Endometrial microvascular endothelial cells (primary cell): ENCODE results near the gene TRPT1. TPM values are rescaled to one million over a fixed set of nuclear protein-coding genes. Genes with fewer than 3 reads are reported as not detected.

ENCODE experiments used
- in situ Hi-C: cut with HindIII; loops from 2 replicates; pipeline ENCODE4 v1.10.0; 2017; ENCODE audit warnings: low sequenced_read_pairs, low pct_unique_long_range_greater_than_20kb; ENCODE audit errors: inconsistent ontology term
- total RNA-seq: library from RNA; depleted of rRNA; stranded (reverse); fragments of >200 nt; gene quantifications from one replicate; pipeline ENCODE4 v1.2.3, GENCODE V29; 2015; ENCODE audit errors: inconsistent ontology term

TRPT1 gene
- total RNA-seq: 120 TPM

DNA sequence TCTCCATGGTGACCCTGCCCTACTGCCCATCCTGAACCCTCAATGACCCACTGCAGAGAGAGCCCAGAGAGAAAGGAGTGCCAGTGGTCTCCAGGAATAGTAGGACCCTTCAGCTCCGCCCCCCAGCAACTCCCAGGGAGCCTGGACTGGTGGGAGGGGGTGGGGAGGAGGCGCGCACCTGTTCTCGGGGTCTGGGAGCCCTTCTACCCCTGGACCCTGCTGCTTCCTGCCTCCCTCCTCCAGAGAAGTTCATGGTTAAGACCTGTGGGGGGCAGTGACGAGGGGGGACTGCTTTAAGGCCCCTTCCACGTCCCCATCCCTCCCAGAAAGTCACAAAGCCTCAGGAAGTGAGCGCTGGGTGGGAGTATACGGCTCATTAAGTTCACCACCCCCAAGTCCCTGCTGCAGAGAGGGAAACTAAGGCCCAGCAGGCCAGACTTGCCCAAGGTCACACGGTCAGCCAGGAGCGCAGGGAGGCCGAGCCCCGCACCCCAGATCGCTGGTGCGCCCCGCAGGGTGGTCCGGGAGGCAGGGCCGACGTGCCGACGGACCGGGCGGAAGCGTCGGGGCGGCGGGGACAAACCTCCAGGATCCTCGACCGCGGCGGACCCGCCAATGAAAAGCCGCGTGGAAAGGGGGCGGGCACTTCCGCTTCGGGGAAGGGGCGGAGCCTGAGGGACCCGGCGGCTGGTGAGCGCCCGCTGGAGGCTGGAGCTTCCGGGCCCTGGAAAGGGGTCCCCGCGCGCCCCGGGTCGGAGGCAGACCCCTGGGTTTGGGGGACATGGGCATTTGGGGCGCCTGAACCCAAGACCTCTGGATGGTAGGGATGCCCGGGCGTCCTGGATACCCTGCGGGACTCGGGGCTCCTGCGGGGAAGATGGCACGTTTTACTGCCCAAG lies at the start of gene TRPT1, which contains the start of gene NUDT22:
TSS of gene TRPT1 (minus strand) at position 579 of the 899 bp plus-strand sequence. CDS start at position 253, 326 bp downstream.
TSS of gene NUDT22 (plus strand) at position 667 of the 899 bp plus-strand sequence. CDS start 379 bp downstream, outside the sequence.
- in situ Hi-C loops: no loop called here

DNA sequence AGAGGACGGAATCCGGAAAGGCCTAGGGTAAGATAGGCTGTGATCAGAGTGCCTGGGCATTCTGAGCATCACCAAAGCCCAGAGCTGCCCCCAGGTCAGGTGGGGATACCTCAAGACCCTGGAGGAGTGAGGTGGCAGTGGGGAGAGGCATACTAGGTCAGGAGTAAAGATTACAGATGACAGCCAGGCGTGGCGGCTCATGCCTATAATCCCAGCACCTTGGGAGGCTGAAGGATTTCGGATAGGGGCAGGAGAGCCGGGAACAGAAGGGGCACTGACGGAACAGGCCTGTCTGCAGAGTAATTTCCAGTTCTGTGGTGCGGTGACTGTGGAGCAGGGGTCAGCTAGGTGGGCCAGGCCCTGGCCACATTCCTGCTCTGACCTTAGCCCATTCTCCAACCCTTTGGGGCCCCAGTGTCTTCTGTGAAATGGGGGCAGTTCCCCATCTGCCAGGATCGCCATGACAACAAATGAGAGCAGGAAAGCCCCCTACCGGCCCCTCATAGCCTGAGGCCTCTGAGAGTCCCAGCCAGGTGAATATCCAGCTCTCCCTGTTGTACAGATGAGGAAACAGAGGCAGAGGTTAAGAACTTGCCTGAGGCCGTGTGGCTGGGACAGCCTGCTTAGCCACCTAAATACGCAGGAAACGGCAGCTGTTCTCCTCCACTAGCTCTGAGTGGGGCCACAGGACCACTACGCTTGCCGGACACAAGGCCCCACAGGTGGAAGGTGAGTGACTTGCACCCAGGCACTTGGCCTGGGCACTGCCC lies 49.2 kb upstream of the TRPT1 start:
- in situ Hi-C loops: no loop called here

DNA sequence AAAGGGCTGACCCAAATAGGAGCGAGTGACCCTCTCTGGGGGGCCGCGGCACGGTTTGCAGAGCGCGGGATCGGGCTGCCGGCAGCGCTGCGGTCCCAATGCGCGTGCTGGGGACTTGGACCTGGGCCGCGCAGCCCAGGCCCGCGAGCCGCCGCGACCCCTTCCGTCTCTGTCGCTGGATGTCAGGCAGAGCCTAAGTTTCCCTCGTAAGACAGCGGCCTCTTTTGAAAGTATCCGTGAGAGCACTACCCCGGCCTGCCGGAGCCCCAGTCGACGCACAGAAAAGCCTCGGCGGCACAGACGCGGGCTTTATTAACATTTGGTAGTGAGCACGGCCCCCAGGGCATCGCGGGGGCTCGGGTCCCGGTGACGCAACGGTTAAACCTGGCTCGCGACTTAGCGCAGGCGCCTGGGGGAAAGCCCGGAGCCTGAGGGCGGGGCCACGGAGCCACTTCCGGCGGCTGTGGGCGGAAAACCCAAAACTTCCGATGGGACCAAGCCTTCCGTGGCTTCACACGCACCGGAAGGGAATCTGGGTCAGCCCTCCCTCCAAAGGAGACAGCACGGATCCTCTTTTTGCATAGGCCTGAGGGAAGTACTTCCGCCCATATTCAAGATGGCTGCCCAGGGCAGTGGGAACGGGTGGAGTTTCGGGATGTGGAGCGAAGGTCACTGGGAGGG lies 43.7 kb upstream of the TRPT1 start:
- in situ Hi-C loops: no loop called here

DNA sequence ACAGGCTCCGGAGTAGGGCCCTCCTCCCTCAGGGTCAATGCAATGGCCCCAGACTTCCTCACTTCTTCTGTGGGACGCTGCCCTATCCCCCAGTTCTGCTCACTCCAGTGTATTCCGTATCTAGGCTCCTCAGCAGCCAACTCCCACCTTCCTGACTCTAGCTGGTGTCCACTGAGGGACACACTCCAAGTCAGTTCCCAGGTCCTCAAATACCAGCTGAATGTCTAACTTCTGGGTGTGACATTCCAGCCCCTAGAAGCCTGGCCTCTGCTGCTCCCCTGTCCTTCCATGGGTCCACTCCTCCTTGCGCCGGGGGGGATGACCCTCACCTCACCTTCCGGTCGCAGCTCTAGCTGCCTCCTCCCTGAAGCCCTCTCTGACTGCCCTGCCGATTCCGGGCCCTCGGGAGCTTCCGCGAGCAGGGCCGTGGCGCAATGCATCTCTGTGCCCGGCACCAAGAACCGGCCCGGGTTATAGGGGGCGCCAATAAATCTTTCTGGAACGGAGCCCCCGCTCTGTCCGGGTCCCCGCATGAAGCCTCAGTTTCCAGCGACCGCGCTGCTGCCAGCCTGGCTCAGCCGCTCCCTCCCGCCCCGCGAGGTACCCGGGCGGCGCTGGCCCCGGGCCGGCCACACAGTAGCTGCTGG lies 43.0 kb upstream of the TRPT1 start:
- in situ Hi-C loops: no loop called here

GRCh38 chr11:64268025-64268892 lies 42.3 kb upstream of the TRPT1 start:
- in situ Hi-C loops: no loop called here

DNA sequence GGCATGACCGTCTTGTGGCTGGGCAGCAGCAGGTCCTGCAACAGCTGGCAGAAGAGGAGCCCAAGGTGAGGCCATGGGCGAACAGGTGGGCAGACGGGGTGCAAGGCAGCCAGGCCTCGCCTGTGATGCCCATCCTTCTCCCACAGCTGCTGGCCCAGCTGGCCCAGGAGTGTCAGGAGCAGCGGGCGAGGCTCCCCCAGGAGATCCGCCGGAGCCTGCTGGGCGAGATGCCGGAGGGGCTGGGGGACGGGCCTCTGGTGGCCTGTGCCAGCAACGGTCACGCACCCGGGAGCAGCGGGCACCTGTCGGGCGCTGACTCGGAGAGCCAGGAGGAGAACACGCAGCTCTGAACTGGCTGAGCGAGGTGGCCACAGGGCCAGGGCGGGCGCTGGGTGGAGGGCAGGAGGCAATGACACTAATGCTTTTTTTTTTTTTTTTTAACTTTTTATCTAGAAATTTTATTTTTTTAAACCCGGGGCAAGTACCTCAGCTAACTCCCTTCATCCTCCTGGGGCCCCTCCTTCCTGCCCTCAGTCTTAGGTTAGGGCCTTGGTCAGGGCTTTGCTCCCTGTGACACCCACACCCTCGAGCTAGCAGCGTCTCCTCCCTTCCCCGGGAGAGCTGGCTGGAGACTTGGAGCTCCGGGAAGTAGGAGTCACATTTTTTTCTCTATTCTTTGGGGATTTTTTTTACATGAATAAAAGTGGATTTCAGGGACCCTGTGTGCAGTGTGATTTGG lies 41.4 kb upstream of the TRPT1 start:
- in situ Hi-C loops: no loop called here

- in situ Hi-C loops: no loop called here
Measured at GRCh38 chr11:64266339-64266738, 40.4 kb upstream of the TRPT1 start.

GRCh38 chr11:64265176-64266160 lies 39.5 kb upstream of the TRPT1 start:
- in situ Hi-C loops: no loop called here

- in situ Hi-C loops: no loop called here
Measured at GRCh38 chr11:64264371-64264852, 38.4 kb upstream of the TRPT1 start.

DNA sequence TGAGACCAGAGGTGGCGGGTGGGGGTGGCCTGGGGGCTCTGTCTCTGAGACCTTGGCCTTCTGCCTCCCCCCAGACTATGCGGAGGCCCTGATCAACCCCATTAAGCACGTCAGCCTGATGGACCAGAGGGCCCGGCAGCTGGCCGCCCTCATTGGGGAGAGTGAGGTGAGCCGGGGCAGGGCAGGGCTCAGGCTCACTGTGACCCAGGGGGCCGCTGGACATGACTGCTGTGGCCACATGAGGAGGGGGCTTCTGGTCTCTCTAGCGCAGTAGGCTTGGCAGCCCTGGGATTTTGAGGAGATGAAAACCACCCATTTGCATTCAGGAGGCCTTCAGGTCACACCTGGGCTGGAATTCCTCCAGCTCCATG lies 37.9 kb upstream of the TRPT1 start:
- in situ Hi-C loops: no loop called here

- in situ Hi-C loops: no loop called here
Measured at GRCh38 chr11:64263021-64263946, 37.3 kb upstream of the TRPT1 start.

- in situ Hi-C loops: no loop called here
Measured at GRCh38 chr11:64262271-64263002, 36.5 kb upstream of the TRPT1 start.

- in situ Hi-C loops: no loop called here
Measured at GRCh38 chr11:64261556-64262080, 35.6 kb upstream of the TRPT1 start.

DNA sequence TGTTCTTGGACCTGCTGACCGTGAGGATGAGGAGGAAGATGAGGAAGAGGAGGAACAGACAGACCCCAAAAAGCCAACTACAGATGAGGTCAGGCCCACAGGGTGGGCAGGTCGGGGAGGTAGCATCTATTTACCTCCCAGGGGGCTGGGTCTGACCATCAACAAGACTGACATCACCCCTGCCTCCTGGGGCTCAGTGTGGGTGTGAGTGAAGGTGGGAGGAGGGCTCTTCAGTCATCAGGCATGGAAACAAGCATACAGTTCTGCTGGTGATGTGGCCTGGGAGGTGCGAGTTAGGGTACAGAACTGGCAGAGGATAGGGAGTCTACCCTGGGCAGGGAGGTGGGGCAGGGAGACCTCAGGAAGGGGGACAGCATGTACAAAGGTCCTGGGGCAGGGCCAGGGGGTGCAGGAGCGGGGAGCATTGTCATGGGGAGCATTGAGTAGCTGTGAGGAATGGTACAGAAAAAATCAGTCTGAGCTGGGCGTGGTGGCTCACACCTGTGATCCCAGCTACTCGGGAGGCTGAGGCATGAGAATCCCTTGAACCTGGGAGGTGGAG lies 34.2 kb upstream of the TRPT1 start:
- in situ Hi-C loops: no loop called here
